ENCODE results near the gene TESK2. TPM values are rescaled to one million over a fixed set of nuclear protein-coding genes. Genes with fewer than 3 reads are reported as not detected.

Gene TESK2
- total and polyA plus RNA-seq, 2 of the 13 experiments (the other 11 are each of a cell fraction or from before 2014, with no cell fraction given) = 5.5 to 9.6 TPM

- TF ChIP-seq ATF2 (CRISPR knock-in tag; IDR thresholded peaks at IDR 0.05) (no peak), SNAPC2 (CRISPR knock-in tag; IDR thresholded peaks at IDR 0.05) (no peak), ZNF747 (CRISPR knock-in tag; IDR thresholded peaks at IDR 0.05; ENCODE audit: borderline replicate concordance) (no peak), CSRNP1 (CRISPR knock-in tag; IDR thresholded peaks at IDR 0.05) (no peak), ZNF816 (CRISPR knock-in tag; IDR thresholded peaks at IDR 0.05; ENCODE audit: borderline replicate concordance) (no peak), ZNF274 (CRISPR knock-in tag; IDR thresholded peaks at IDR 0.05) (no peak), ZNF784 (CRISPR knock-in tag; IDR thresholded peaks at IDR 0.05; ENCODE audit: borderline replicate concordance) (no peak), TEF (CRISPR knock-in tag; IDR thresholded peaks at IDR 0.05) (no peak)
Observed at GRCh38 chr1:45414746-45415145, 76.2 kb downstream of the TESK2 start (continued).

GRCh38 chr1:45412899-45413298 is 78.1 kb downstream of the TESK2 start:
- Histone ChIP-seq H3K79me2 (ENCODE audit: insufficient read depth, low read length) (no peaks in the 10 kb centered on the region), H3K9ac (ENCODE audit: insufficient read depth, low read depth, low read length) (no peak overlapping the region), H3K4me2 (ENCODE audit: low read depth, low read length) (no peak overlapping the region), H3K27ac (ENCODE audit: extremely low read length, insufficient read depth, low read length) (no peak overlapping the region), H3K4me1 (ENCODE audit: insufficient read depth, low read length) (peaks cover 21% of the 10 kb centered on the region), H3K36me3 (replicated peaks in 1 of 2; ENCODE audit: control insufficient read depth in 1 of 2, insufficient read depth in 2 of 2, low read length in 2 of 2) (no peaks in the 10 kb centered on the region), H3K27me3 (ENCODE audit: control insufficient read depth in 1 of 2, insufficient read depth in 2 of 2, low read length in 2 of 2) (no peaks in the 10 kb centered on the region), H3K4me3 (replicated peaks in 1 of 3; ENCODE audit: insufficient read depth in 1 of 3, low read depth in 2 of 3, low read length in 3 of 3) (no peak overlapping the region), H4K20me1 (ENCODE audit: insufficient read depth, low read length) (no peaks in the 10 kb centered on the region), H3K9me3 (ENCODE audit: low read length) (no peaks in the 10 kb centered on the region), H2AFZ (ENCODE audit: low read length) (no peak overlapping the region)
- no peak for FAIRE-seq
- CTCF ChIA-PET (ENCODE audit: low intra/inter-chr PET ratio, low total read pairs) = no interaction called here
- DNase-seq (ENCODE audit: low spot score) = no peak
- WGBS (ENCODE audit: low lambda C conversion rate) = 85% methylated on average over 2 of the region's 2 CpGs
- POLR2A ChIA-PET = no interaction called here
- intact Hi-C loops (cut with micrococcal nuclease; ENCODE audit: unreplicated experiment) (no loop called here), in situ Hi-C loops (cut with HindIII; ENCODE audit: extremely low pct_ligation_motif_present, low pct_unique_long_range_greater_than_20kb) (no loop called here)
- no TSS peak for BruUV-seq (replicated peaks)
- ATAC-seq = no peak
- TF ChIP-seq KMT2A (CRISPR knock-in tag; IDR thresholded peaks at IDR 0.05) (no peak), DR1 (CRISPR knock-in tag; IDR thresholded peaks at IDR 0.05) (no peak), TARDBP (CRISPR knock-in tag; IDR thresholded peaks at IDR 0.05) (no peak), ZBTB26 (CRISPR knock-in tag; IDR thresholded peaks at IDR 0.05; ENCODE audit: borderline replicate concordance) (no peak), GATAD1 (CRISPR knock-in tag; IDR thresholded peaks at IDR 0.05) (no peak), PBX2 (CRISPR knock-in tag; IDR thresholded peaks at IDR 0.05) (no peak), SMYD3 (CRISPR knock-in tag; IDR thresholded peaks at IDR 0.05) (no peak), RAD51 (IDR thresholded peaks at IDR 0.05; ENCODE audit: borderline replicate concordance) (no peak)
